HG03066 (cell line): Measurements from ENCODE around the gene WWP2.

ENCODE experiments used
- ATAC-seq: cut with Tn5 transposase; IDR thresholded peaks from one replicate; pipeline ENCODE4 v1.9.1; 2021; ENCODE audit warnings: low read depth; ENCODE audit not compliant: unreplicated experiment

The WWP2 gene

GRCh38 chr16:69885722-69886121, 123.6 kb downstream of the WWP2 start:
- ATAC-seq, result no peak

GRCh38 chr16:69886726-69887125, 124.6 kb downstream of the WWP2 start:
- no peak for ATAC-seq

DNA sequence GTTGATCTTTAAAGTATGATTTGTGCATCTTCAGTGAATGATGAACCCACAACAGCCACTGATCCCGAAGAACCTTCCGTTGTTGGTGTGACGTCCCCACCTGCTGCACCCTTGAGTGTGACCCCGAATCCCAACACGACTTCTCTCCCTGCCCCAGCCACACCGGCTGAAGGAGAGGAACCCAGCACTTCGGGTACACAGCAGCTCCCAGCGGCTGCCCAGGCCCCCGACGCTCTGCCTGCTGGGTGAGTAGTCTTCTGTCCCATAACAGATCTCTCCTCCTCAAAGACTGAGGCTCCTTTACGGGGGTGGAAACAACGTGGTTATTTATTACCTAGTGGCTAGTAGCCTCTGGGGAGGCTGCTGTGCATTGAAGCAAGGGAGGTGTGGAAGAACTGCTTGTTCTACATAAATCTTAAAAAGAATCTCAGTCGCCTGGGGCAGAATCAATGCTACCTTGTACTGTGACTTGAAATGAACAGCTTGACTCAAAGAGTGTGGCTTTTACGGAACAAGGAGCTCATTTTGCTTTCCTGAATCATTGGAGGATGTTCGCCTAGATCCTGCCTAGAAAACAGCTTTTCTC, 126.0 kb downstream of the WWP2 start:
- ATAC-seq, result no peak

GRCh38 chr16:69889295-69889964, 127.3 kb downstream of the WWP2 start:
- ATAC-seq, result no peak

DNA sequence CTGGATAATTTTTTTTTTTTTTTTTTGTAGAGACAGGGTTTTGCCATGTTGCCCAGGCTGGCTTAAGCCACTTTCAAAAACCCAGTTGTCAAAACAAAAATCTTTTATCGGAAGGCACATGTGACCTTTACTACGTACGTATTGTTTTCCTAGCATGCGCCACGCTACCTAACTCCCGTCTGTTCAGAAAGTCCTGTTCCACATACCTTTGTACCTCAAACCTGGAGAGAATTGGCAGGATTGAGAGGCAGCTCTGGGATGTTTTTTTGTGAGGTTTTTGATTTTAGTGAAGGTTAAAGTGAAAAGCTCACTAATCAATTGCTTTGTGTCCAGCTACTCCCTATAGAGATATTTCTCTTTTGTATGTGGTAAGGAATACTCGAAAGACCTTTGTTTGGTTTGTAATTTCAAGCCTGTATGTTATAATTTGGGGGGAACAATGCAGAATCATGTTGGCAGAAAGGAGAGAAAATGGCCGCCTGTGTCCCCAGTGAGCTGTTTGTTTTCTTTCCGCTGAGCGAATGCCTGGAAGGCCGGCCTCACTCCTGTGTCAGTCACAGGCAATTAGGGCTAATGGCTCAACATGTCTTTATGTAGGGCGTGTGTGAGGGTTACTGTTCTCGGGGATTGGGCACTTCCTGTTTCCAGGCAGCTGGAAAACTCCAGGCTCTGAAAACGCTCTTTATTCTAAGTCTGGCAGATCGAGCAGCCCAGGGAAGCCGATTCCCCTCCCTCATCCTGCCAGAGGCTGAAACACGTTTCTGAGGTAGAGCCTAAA, 128.2 kb downstream of the WWP2 start:
- no peak for ATAC-seq

- ATAC-seq, result no peak
Observed at GRCh38 chr16:69890892-69891282, 128.8 kb downstream of the WWP2 start.

DNA sequence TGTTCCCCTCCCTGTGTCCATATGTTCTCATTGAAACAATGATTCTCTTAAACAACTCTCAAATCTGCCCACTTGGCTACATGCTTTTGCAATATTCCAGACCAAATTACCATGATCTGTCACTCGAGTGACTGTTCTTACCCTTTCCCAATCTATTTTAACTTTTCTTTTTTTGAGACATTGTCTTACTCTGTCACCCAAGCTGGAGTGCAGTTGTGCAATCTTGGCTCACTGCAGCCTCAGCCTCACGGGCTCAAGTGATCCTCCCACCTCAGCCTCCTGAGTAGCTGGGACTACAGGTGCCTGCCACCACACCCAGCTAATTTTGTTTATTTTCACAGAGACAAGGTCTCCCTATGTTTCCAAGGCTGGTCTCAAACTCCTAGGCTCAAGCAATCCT, 130.2 kb downstream of the WWP2 start:
- ATAC-seq, result no peak

- no peak for ATAC-seq
Observed at GRCh38 chr16:69893106-69893505, 131.0 kb downstream of the WWP2 start.

- ATAC-seq, result no peak
Observed at GRCh38 chr16:69894676-69895075, 132.5 kb downstream of the WWP2 start.

DNA sequence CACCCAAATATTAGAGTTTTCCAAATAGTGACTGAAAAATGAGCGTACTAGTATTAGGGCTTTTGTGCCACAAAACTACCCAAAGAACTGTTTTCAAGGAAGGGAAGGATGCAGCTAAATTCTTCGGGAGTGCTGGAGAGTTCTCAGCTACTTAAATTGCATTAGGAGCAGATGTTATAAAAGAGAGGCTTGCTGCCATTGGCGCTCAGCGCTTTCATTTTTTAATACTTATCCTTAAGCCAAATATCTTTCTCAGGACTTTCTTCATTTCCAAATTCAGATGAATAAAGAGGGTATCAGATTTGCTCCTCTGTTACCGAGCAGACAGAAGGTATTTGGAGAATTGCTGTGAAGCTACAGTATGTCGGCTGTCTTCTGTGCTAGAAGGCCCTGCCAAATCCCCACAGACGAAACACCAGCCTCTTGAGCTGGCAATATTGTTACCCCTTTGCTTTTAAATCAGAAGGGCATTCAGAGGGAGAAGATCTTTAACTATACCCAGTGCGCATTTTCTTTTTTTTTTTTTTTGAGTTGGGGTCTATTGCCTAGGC, 141.8 kb downstream of the WWP2 start:
- ATAC-seq, result no peak

- no peak for ATAC-seq
Observed at GRCh38 chr16:69904495-69905170, 142.5 kb downstream of the WWP2 start.

DNA sequence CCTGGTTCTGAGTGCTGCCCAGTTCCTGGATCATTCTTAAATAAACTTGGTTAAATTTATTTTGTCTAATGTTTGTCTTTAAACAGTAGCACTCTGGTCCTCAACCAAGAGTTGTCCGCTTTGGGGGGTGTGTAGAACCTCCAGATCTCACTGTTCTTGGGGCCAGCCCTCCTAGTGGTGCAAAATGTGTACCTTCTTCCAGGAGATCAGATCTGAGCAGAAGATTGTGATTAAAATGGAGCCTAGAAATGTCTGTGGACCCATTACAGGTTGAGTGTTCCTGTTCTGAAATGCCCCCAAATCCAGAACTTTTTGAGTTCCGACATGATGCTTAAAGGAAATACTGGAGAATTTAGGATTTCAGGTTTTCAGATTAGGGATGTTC, 143.0 kb downstream of the WWP2 start:
- no peak for ATAC-seq

GRCh38 chr16:69906838-69907401, 144.8 kb downstream of the WWP2 start:
- no peak for ATAC-seq

DNA sequence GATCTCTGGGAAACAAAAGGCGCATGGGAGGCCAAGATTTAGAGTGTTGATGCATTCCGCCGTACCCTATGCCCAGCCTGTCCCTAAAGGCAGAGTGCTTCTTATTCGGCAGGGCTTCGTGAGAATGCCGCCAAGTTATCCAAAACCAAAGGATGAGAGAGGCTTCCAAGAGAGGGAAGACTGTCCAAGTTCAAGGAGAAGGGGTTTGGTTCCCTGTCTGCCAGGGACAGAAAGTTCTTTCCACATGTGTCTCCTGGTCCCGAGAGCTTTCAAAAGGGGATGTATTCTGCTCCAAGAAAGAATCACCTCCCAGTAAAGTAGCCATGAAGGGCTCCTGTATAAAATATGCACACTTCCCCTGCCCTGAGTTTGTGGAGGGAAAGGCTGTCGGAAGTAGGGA, 146.9 kb downstream of the WWP2 start:
- ATAC-seq, result no peak

- no peak for ATAC-seq
Observed at GRCh38 chr16:69909760-69910159, 147.6 kb downstream of the WWP2 start.

- no peak for ATAC-seq
Observed at GRCh38 chr16:69910964-69911363, 148.8 kb downstream of the WWP2 start.

- no peak for ATAC-seq
Observed at GRCh38 chr16:69916462-69916861, 154.3 kb downstream of the WWP2 start.

- ATAC-seq, result no peak
Observed at GRCh38 chr16:69917311-69917710, 155.2 kb downstream of the WWP2 start.

GRCh38 chr16:69917739-69918138, 155.6 kb downstream of the WWP2 start:
- ATAC-seq, result no peak

DNA sequence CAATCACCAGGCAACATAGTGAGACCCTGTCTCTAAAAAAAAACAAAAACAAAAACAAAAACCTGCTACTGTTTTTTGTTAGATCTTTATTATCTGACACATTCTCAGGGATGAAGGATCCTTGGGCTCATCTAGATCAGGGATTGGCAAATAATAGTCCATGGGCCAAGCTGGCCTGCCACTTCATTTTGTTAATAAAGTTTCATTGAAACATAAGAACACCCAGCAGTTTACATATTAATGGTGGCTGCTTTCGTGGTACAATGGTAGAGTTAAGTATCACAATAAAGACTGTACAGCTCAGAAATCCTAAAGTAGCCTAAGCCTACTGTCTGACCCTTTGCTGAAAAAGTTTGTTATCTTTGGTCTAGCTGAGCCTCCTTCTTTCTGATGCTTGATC, 156.1 kb downstream of the WWP2 start:
- no peak for ATAC-seq

DNA sequence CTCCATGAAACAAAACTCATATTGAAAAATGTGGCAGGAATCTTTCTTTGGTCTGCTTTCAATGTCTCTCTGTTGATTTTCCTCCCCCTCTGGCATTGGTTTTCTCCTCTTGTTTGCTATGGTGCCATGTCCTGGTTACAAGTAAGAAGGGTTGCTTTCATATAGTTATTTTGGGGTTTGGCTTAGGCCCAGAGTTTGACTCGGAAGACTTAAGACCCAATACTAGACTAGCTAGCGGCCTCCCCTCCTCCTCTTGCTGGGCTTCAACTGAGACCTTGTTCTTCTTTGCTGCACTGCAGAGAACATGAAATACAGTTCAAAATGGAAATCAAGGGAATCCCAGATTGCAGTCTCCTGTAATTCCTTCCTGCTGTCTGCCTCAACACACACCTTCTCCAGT, 159.0 kb downstream of the WWP2 start:
- no peak for ATAC-seq
